GM19395 (cell line): ENCODE results near the gene IFIT2.
"Not testable (repeated sequence)": the region's sequence is repeated elsewhere in the genome, so short reads cannot be mapped to it uniquely, and the experiment has no call there.

ENCODE experiments used
- ATAC-seq: cut with Tn5 transposase; IDR thresholded peaks from one replicate; pipeline ENCODE4 v1.9.1; 2021; ENCODE audit warnings: mild to moderate bottlenecking, moderate library complexity; ENCODE audit not compliant: unreplicated experiment

Gene IFIT2, protein sequence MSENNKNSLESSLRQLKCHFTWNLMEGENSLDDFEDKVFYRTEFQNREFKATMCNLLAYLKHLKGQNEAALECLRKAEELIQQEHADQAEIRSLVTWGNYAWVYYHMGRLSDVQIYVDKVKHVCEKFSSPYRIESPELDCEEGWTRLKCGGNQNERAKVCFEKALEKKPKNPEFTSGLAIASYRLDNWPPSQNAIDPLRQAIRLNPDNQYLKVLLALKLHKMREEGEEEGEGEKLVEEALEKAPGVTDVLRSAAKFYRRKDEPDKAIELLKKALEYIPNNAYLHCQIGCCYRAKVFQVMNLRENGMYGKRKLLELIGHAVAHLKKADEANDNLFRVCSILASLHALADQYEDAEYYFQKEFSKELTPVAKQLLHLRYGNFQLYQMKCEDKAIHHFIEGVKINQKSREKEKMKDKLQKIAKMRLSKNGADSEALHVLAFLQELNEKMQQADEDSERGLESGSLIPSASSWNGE

DNA sequence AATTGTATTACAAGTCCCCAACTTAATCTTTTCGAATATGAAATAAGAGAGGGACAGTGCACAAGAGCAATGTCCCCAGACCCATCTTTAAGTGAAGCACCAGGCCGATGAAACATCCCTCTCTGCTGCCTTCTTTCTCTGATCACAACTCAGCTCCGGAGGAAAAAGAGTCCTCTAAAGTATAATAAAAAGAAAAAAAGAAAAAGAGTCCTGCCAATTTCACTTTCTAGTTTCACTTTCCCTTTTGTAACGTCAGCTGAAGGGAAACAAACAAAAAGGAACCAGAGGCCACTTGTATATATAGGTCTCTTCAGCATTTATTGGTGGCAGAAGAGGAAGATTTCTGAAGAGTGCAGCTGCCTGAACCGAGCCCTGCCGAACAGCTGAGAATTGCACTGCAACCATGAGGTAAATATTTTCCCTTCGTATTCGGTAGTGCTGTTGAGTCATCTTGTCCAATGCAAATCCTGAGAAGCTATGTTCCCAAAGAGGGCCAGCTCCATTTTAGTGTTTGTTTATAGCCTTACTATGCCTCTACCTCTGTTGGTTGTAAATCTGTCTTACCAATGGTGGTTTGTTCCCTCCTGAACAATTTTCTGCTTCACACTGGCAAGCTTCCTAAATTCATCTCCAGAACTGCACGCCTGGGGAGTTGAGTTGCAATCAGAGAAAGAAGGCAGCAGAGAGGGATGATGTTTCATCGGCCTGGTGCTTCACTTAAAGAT lies at the start of gene IFIT2:
IFIT2 (plus strand) TSS at position 326 of the 725 bp plus-strand sequence; CDS start at position 404, 78 bp downstream.
- peak; percentile 83 for ATAC-seq

DNA sequence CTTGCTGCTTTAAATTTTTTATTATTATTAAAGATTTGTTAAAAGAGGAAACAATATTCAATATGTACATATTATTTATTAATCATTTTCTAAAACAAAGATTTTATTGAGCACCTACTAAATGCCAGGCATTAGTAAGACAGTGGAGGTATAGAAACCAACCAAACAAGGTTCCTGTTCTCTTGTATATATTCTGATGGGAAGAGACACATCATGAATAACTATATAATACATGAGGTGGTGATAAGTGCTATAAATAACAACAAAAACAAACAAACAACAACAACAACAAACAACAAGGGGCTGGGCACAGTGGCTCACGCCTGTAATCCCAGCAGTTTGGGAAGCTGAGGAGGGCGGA lies 49.6 kb upstream of the IFIT2 start:
- ATAC-seq: no peak

DNA sequence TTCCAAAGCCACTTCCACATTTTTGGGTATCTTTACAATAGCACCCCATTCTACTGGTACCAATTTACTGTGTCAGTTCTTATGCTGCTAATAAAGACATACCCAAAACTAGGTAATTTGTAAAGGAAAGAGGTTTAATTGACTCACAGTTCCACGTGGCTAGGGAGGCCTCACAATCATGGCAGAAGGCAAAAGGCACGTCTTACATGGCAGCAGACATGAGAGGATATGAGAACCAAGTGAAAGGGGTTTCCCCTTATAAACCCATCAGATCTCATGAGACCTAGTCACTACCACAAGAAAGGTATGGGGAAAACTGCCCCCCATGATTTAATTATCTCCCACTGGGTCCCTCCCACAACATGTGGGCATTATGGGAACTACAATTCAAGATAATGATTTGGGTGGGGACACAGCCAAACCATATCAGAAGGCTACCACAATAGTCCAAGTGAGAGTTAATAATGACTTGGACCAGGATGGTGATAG lies 46.7 kb upstream of the IFIT2 start:
- not testable (repeated sequence) for ATAC-seq

DNA sequence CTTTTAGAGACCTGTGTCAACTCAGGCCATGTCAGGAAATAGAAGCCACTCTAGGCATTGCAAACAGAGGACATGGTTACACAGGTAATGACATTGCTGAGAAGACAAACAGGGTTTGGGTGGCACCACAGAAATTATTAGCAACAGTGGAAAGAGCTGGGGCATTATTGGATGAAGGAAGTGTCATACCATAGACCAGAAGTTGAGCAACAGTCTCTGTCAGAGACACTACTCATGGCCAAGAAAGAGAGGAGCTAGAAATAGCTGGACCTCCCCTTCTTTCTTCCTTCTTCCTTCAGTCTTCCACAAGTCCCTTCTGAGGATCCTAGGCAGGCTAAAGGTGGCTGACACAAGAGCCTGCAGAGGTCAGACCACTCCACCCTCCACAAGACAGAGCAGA lies 46.1 kb upstream of the IFIT2 start:
- ATAC-seq: no peak

DNA sequence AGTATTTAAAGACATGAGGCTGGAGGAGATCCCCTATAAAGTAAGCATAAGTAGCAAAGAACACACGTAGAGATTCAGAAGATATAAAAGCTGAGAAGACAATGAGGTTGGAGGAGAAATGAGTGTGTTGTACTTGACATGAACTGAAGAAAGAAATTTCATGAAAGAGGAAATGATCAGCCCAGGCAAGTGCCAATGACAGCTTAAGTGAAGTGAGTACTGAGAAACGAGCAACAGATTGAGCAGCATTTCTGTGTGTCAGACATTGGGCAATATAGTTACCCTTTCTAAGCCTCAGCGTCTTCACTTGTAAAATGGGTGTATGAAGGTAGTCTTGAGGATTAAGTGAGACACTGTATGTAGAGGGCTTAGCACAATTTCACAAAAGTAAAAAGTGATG lies 45.5 kb upstream of the IFIT2 start:
- no peak for ATAC-seq

DNA sequence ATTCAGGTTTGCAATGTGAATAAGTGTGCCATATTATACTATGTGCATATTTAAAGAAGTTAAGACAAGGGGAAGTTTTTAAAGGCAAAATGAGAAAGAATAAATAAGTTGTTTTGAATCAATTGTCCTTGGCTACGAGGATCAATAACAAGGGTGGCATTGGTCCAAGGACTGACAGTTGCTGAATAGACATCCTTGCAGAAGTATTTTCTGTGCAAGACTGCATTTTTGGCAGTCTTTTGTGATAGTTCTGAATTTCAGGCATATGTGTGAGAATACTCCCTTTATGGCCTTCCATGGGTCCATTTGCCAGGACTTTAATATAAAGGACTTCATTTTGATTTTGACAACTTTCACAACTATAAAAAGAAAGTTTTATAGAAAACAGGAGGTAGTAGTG lies 44.9 kb upstream of the IFIT2 start:
- no peak for ATAC-seq

DNA sequence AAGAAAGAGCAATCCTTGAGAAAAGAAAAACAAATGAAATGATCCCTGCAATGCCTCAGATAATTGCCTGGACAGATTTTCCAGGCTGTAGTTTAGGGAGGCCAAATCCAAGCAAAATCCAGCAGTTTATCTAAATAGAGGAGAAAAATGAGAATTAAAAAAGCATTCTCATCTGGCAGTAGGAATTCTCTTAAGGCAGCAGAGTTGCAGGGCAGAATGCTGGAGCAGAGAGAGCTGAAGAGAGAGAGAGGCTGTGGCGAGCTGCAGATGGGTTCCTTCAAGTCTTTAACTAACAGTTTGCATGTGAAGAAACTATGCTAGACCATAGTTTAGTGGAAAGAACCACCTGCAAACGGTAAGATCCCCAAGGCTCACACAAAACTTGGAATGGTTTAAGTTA lies 44.3 kb upstream of the IFIT2 start:
- ATAC-seq: no peak

DNA sequence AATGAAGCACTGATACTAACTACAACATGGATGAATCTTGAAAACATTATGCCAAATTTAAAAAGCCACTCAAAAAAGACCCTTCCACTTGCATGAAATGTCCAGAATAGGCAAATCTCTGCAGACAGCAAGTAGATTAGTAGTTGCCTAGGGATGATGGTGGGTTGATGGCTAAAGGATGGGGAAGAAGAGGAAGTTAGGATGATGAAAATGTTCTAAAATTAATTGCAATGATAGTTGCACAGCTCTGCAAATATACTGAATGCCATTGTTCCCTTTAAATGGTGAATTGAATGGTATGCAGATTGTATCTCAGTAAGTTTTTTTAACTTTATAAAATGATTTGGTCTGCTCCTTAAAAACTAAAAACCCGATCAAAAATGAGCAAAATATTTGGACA lies 43.0 kb upstream of the IFIT2 start:
- ATAC-seq: no peak

DNA sequence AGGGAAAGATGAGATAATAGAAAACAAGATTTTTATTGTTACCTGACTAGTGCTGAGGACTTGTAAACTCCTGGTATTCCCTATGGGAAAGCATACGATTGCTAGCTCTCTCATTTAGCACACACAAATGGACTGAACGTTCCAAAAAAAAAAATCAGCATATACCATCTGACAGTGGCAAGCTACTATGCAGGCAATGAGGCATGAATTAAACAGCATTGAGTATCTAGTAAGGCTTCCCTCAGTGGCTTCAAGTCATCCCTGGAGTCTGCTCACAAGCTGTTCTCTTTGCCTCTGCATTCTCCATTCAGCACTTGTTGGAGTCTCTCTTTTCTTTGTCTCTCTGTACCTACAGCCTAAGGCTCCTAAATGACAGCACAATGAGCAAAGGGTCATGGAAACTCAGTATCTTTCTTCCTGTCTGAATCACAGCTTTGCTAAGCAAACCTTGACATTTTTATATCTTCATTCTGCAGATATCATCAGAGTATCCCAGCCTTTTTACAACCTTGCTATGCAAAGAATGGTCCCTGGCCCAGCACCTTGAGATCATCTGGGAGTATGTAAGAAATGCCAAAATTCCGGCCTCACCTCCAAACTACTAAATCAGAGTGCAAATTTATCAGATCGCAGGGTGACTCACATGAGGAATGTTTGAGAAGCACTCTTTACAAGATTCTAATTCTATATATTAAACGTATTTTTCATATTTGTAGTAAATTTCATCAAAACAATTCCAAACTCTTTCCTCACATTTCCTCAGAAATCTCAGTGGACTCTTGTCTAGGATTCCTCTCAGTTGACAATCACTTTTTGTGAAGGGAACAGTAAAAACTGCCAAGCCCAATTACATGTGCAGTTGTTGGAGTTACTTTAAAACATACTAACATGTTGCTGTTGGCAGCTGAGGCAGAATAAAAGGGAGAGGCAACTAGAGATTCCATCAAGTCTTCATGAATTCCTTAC lies 39.5 kb upstream of the IFIT2 start:
- ATAC-seq: no peak

DNA sequence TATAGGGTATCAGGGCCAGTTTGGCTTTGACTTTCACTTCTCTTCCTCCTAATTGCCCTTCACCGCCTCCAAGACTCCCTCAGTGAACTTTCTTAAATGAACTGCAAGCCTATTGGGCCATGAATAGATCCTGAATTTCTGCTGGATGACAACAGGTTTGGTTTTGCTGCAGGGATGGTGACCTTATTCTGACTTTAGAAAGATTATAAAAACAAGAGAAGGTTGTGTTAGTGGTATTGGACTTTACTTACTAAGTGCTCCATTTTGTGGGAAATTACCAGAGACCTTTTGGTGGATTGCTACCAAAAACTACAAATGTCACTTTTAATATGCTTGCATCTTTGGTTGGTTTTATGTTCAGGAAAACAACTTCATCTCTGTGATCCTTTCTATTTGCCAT lies 38.8 kb upstream of the IFIT2 start:
- ATAC-seq: no peak

DNA sequence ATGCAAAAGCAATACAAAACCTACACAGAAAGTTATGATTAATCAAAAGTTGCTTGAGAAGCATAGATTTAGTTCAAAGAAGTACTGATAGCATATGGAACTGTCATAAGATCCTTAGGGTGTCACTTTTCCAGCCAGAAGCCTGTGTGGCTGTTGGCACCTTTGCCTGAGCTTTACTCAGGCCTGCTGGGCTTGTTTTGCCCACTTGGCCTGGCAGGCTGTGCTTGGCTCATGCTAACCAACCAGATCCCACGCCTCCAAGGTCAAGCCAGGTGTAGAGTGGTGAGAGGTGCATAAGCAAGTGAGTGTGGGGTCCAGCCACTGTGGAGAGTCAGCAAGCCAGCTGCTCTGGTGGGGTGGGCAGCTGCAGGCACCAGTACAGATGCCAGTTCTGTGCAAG lies 38.3 kb upstream of the IFIT2 start:
- ATAC-seq: no peak

DNA sequence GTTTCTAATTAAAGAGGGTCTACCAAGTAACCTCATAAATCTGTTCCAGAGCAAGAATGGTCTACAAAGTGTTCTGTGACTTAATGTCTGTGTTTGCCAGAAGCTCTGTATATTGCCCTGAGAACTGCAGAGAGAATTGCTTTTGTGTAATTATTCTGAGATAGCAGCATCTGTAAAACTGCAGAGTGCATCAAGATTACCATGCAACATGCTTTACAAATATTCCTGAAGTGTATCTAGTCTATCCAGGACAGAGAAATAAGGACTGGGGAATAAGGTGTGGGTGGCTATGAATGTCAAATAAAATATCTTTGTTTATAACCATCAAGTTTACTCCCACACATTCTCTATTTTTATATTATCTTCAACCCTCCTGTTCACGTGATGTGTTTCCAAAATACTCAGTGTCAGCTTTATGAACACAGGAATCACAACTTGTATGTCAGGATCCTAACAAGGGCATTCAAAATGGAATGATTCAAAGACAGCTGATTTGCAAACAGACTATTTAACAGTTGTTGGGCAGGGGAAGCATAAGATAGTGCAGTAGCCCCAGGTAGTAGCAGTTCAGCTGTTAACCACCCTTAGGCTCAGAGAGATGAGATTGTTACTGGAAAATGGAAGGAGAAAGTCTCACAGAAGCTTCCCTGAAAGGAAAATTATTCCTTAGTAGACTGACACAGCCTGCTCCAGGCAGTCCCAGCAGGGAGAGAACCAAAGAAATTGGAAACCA lies 35.0 kb upstream of the IFIT2 start:
- ATAC-seq: no peak

DNA sequence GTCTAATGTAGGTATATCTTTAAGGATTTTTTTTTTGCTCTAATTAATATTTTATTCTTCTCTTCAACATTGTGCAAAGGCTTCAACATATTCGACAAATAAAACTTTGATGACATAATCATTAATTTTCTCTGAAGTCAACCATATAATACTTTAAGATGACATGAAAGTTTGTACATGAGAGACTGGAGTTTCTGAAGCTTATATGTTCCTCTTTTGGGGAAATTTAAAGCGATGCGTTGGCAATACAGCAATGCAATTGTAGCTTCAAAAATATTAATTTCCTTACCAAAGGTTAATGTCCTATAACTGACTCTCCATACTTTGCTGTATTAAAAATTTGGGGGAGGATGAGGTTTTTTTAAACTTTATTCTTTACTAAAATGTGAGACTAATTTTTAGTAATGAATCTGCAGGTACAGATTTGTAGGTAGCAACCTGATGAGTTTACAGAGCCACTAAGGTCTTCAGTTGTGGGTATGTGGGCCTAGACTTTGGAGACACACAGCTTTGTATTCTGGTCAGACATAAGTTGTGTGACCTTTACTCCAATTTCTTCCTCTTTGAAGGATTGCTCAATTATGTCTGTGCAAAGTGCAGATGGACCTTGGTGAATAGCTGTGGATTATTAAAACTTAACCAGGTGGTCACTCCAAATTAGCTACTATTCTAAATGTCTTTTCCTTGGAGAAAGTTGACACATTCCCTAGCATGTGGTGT lies 32.3 kb upstream of the IFIT2 start:
- ATAC-seq: no peak

DNA sequence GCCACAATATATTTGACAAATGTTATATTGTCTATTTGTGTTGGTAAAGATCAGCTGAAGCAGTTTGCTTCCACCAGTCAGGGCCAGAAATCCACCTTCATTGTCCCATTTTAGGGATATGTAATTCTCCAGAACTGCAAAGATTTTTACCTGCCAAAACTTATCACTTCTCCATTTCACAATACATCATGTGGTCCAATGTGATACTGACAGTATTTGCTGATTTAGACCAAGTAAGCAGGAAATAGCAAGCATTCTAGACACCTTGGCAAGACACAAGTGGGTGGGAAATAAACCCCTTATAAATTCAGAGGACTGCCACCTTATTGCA lies 31.7 kb upstream of the IFIT2 start:
- ATAC-seq: no peak

DNA sequence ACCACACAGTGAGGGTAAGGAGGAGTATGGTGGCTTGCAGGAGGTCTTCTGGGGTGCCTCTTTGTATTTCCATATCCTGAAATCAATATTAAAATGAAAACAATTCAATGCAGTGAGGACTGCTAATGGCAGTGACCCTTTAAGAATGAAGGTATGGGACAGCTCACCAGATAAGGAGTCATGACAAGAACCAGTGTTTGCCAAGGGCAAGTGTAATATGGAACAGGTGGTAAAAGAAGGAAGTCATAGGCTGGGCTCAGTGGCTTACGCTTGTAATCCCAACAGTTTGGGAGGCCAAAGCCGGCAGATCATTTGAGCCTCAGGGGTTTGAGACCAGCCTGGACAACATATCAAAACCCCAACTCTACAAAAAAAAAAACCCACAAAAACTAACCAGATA lies 30.3 kb upstream of the IFIT2 start:
- ATAC-seq: no peak

DNA sequence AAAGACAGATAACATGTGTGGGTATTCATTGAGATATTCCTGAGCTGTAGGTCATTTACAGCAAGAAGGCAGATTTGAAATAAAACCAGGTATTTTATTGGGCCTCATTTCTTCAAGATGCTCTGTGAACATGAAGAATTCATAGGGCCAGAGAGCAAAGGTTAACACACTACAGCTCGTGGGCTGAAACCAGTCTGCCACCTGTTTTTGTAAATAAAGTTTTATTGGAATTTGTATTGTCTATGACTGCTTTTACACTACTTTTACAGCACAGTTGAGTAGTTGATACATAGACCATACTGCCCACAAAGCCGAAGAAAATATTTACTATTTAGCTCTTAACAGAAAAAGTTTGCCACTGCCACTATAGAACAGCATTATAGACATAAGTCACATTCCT lies 28.2 kb upstream of the IFIT2 start:
- ATAC-seq: no peak

DNA sequence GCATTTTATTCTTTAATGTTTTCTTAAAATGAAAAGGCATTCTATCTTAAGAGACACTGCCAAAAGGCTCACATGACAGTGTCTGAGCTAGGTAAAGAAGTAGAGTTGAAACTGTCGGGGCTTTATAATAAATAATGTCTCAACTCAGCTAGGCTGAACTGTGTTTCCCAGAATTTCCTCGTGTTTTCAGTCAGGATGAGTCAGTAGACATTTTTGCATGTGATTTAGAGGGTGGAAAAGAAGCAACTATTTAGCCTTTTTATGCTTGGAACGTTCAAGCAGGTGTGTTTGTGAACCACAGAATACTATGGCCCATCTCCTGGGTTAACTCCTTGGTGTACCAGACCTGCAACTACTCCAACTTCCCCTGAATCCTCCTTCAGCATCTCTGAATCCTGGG lies 26.9 kb upstream of the IFIT2 start:
- no peak for ATAC-seq

DNA sequence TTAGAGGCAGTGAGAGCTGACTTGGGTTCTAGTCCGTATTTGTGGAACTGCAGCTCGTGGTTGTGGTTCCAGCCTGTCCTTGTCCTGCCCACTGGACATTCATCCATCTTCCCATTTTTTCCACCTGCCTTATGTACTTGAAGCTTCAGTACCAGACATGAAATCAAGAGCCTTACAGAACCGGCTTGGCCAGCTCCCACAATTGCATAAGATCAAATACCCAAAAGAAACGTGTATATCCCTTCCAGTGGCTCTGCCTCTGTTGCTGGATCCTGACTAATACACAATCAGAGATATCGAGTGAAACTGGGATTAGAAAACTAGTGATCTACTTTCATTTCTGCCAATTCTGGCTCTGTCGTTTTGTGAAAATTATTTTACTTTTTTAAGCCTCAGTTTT lies 26.5 kb upstream of the IFIT2 start:
- no peak for ATAC-seq

DNA sequence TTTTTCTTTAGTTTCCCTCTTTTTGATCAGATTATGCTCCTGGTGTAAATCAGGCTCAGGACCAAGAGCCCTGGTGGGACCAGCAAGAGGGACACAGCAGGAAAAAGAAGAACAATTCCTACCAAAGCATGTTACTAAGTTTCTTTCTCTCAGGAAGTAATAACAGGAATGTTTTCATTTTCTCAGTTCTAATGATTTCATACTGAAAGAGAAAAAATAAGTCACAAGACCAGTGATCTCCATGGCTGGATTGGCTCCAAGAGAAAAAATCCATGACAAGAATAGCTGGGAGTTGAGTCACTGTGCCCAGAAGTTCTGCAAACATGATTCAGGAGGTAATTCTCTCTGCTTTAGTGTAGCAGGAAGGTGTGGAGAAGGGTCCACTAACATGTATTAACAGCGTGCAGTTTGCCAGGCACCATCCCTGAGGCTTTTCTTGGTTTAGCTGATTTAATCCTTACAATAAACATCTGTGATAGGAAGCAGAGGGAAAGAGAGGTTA lies 23.8 kb upstream of the IFIT2 start:
- ATAC-seq: no peak
